AG10803 (cell line): ENCODE data around the gene SMAD2.

Source experiments
- DNase-seq: peaks from one replicate; pipeline ENCODE4 v3.0.0; 2010; ENCODE audit warnings: low read depth
- H3K4me3 ChIP-seq: 2 replicates; pipeline ENCODE4 v1.5.1; 2011; ENCODE audit warnings: mild to moderate bottlenecking, low read length, control low read depth
- CTCF ChIP-seq: conservative IDR thresholded peaks from 2 replicates; pipeline ENCODE4 v1.5.1; 2011; ENCODE audit warnings: mild to moderate bottlenecking, low read length, control low read depth, inconsistent platforms

SMAD2 gene

GRCh38 chr18:47887227-47887626 is 43.2 kb downstream of the SMAD2 start:
- no peak for TF ChIP-seq CTCF
- no peak for DNase-seq
- no peak overlapping the region for H3K4me3 ChIP-seq

- TF ChIP-seq CTCF: no peak
- DNase-seq: peak; percentile 32
- no peak overlapping the region for H3K4me3 ChIP-seq
Measured at GRCh38 chr18:47883771-47884413, 46.6 kb downstream of the SMAD2 start.

GRCh38 chr18:47882641-47883040 is 47.8 kb downstream of the SMAD2 start:
- no peak overlapping the region for H3K4me3 ChIP-seq
- peak; percentile 25 for DNase-seq
- TF ChIP-seq CTCF: no peak

GRCh38 chr18:47881752-47882455 is 48.6 kb downstream of the SMAD2 start:
- peak; percentile 55 for DNase-seq
- H3K4me3 ChIP-seq: no peak overlapping the region
- TF ChIP-seq CTCF: no peak

DNA sequence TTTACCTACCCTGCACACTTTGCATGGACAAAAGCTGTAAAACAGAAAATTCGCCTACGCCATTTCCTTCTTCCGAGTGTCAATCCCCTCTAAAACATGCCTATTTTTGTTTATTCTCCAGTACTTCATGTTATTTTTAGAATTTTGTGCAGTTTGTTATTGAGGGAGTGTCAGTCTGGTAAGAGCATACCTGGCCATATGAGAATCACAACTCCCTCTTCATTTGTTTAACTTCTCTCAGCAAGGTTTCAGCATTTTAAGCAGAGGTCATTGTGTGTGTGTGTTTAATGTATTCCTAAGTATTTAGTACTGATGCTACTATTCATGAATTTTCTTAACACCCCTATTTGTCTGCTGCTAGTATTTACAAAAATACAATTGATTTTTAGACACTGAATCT is 49.4 kb downstream of the SMAD2 start:
- H3K4me3 ChIP-seq: no peak overlapping the region
- no peak for DNase-seq
- no peak for TF ChIP-seq CTCF

- TF ChIP-seq CTCF: no peak
- H3K4me3 ChIP-seq: no peak overlapping the region
- no peak for DNase-seq
Measured at GRCh38 chr18:47877892-47878291, 52.6 kb downstream of the SMAD2 start.

- H3K4me3 ChIP-seq: no peak overlapping the region
- no peak for DNase-seq
- TF ChIP-seq CTCF: no peak
Measured at GRCh38 chr18:47876813-47877212, 53.6 kb downstream of the SMAD2 start.
